Liver (tissue), 9 donors: ENCODE data around the gene PCED1B. TPM values are rescaled to one million over a fixed set of nuclear protein-coding genes. Genes with fewer than 3 reads are reported as not detected.

Source experiments
- DNase-seq: peaks from one replicate; pipeline ENCODE4 v3.0.0-alpha.2; 2017; ENCODE audit warnings: low spot score
- H3K27ac ChIP-seq, 2 donors: one replicate each; pipeline ENCODE4 v1.7.0; 2013; ENCODE audit warnings: inconsistent platforms in 2 of 2, low read length in 2 of 2, control low read depth in 1 of 2, low read depth in 1 of 2, mild to moderate bottlenecking in 1 of 2
- H3K27me3 ChIP-seq, 4 donors: one replicate each; pipeline versions ENCODE4 v1.6.1 to v1.7.0; 2013; ENCODE audit warnings: low read length in 3 of 4, inconsistent platforms in 1 of 4, mild to moderate bottlenecking in 1 of 4, moderate library complexity in 1 of 4; ENCODE audit not compliant: control insufficient read depth in 4 of 4, insufficient read depth in 4 of 4
- H3K36me3 ChIP-seq, 4 donors: one replicate each; pipeline versions ENCODE4 v1.6.1 to v1.7.0; 2013; ENCODE audit warnings: low read length in 3 of 4, mild to moderate bottlenecking in 3 of 4, low read depth in 1 of 4, moderate library complexity in 1 of 4; ENCODE audit not compliant: control insufficient read depth in 4 of 4, insufficient read depth in 3 of 4
- H3K4me1 ChIP-seq, 4 donors: one replicate each; pipeline versions ENCODE4 v1.6.1 to v1.7.0; 2013; ENCODE audit warnings: low read length in 3 of 4, mild to moderate bottlenecking in 3 of 4, moderate library complexity in 1 of 4; ENCODE audit not compliant: control insufficient read depth in 4 of 4, insufficient read depth in 4 of 4
- H3K4me3 ChIP-seq, 3 donors: one replicate each; pipeline versions ENCODE4 v1.6.1 to v1.7.0; 2013; ENCODE audit warnings: low read length in 3 of 3, control low read depth in 1 of 3, low read depth in 1 of 3, mild to moderate bottlenecking in 1 of 3
- H3K9ac ChIP-seq, 2 donors: one replicate each; pipeline ENCODE4 v1.7.0; 2013; ENCODE audit warnings: low read length in 2 of 2, mild to moderate bottlenecking in 2 of 2, moderate library complexity in 2 of 2, control low read depth in 1 of 2, low read depth in 1 of 2
- H3K9me3 ChIP-seq, 4 donors: one replicate each; pipeline versions ENCODE4 v1.6.1 to v1.7.0; 2013; ENCODE audit warnings: low read length in 3 of 4; ENCODE audit not compliant: control insufficient read depth in 4 of 4
- FOXA2 ChIP-seq: IDR thresholded peaks from 2 replicates; pipeline ENCODE4 v1.6.1; 2016; ENCODE audit warnings: antibody characterized with exemption
- GABPA ChIP-seq, 2 donors: IDR thresholded peaks in 1 of 2; conservative IDR thresholded peaks in 1 of 2; 2 replicates each; pipeline ENCODE4 v1.6.1; 2016; ENCODE audit warnings: antibody characterized with exemption in 2 of 2, mild to moderate bottlenecking in 1 of 2, moderate library complexity in 1 of 2
- HNF4A ChIP-seq, 2 donors: conservative IDR thresholded peaks; 2 replicates each; pipeline ENCODE4 v1.6.1; 2016; ENCODE audit warnings: antibody characterized with exemption in 2 of 2, mild to moderate bottlenecking in 2 of 2
- HNF4G ChIP-seq: IDR thresholded peaks from 2 replicates; pipeline ENCODE4 v1.6.1; 2016; ENCODE audit warnings: antibody characterized with exemption
- JUND ChIP-seq, 2 donors: IDR thresholded peaks; 2 replicates each; pipeline ENCODE4 v1.6.1; 2016; ENCODE audit warnings: antibody characterized with exemption in 2 of 2
- RAD21 ChIP-seq, 2 donors: IDR thresholded peaks; 2 replicates each; pipeline ENCODE4 v1.6.1; 2016; ENCODE audit warnings: antibody characterized with exemption in 2 of 2, mild to moderate bottlenecking in 2 of 2
- RXRA ChIP-seq, 2 donors: IDR thresholded peaks; 2 replicates each; pipeline ENCODE4 v1.6.1; 2017 to 2018; ENCODE audit warnings: antibody characterized with exemption in 2 of 2, mild to moderate bottlenecking in 1 of 2
- SP1 ChIP-seq: IDR thresholded peaks from 2 replicates; pipeline ENCODE4 v1.6.1; 2018; ENCODE audit warnings: antibody characterized with exemption, mild to moderate bottlenecking
- YY1 ChIP-seq: IDR thresholded peaks from 2 replicates; pipeline ENCODE4 v1.6.1; 2016; ENCODE audit warnings: antibody characterized with exemption, mild to moderate bottlenecking
- WGBS: extraction: QIAGEN DNeasy Blood & Tissue Kit; methylation state at CpG from one replicate; pipeline ENCODE4 v1.1.7; 2013; 5-methylcytosine and 5-hydroxymethylcytosine counted together
- polyA plus RNA-seq, 2 donors: library from polyadenylated mRNA; stranded (reverse) in 1 of 2; unstranded in 1 of 2; fragments of 200-250 nt in 1 of 2; fragments of >200 nt in 1 of 2; fragmentation: Nextera tagmentation in 1 of 2; extraction: Ambion mirVana in 1 of 2; gene quantifications; one replicate each; pipeline versions ENCODE4 v1.2.1 to v1.2.3, GENCODE V29; 2013 to 2015
- total RNA-seq, 2 donors: library from RNA; depleted of rRNA; stranded (reverse); fragments of >200 nt; gene quantifications; one replicate each; pipeline ENCODE4 v1.2.3, GENCODE V29; 2014
- TF ChIP-seq, protein P1 (sequence below): IDR thresholded peaks from 2 replicates; pipeline ENCODE4 v1.6.1; 2016; ENCODE audit warnings: antibody characterized with exemption, mild to moderate bottlenecking
- TF ChIP-seq, protein P2 (sequence below): fragments of 150-350 bp; IDR thresholded peaks from 2 replicates; pipeline ENCODE4 v1.5.1; 2017; ENCODE audit warnings: improper control_type of control experiment, low read depth, low read length; ENCODE audit not compliant: missing input control
- TF ChIP-seq, protein P3 (sequence below): IDR thresholded peaks from 2 replicates; pipeline ENCODE4 v1.6.1; 2016; ENCODE audit warnings: antibody characterized with exemption
- TF ChIP-seq, protein P4 (sequence below): IDR thresholded peaks from 2 replicates; pipeline ENCODE4 v1.6.1; 2016; ENCODE audit warnings: antibody characterized with exemption
- TF ChIP-seq, protein P5 (sequence below): IDR thresholded peaks from 2 replicates; pipeline ENCODE4 v1.6.1; 2016; ENCODE audit warnings: antibody characterized with exemption
- donor health status: healthy.
- donor health status: healthy.
- donor health status: healthy.
- donor health status: healthy.
- donor health status: healthy.

The PCED1B gene
- total and polyA plus RNA-seq, 4 donors = 0.51 to 1.8 (median 1.1) TPM

DNA sequence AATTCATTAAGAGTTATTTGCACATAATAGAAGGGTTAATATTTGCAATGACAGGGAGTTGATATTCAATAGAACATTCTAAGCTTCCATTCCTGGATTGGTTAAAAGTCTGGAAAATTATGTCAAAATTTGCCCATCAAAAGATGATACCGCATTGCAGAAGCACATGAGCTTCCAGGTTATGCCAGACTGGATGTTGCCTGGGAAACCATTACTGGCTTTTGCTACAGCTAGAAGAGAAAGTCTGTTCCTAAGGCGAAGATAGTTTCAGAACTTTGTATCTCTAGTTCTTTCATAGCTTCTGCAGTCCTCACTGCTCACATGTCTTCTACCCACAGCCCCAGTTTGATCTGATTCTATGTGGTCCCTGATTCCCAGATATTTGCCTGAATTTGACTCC is 122.8 kb downstream of the PCED1B start:
- WGBS = 91% methylated on average over 2 of the region's 2 CpGs
- Histone ChIP-seq H3K4me3 (no peak overlapping the region), H3K4me1 (no peaks in the 10 kb centered on the region), H3K9ac (no peak overlapping the region), H3K27me3 (no peaks in the 10 kb centered on the region), H3K9me3 (no peaks in the 10 kb centered on the region), H3K36me3 (no peaks in the 10 kb centered on the region), H3K27ac (no peak overlapping the region)
- no peak for DNase-seq
- TF ChIP-seq, protein P1, sequence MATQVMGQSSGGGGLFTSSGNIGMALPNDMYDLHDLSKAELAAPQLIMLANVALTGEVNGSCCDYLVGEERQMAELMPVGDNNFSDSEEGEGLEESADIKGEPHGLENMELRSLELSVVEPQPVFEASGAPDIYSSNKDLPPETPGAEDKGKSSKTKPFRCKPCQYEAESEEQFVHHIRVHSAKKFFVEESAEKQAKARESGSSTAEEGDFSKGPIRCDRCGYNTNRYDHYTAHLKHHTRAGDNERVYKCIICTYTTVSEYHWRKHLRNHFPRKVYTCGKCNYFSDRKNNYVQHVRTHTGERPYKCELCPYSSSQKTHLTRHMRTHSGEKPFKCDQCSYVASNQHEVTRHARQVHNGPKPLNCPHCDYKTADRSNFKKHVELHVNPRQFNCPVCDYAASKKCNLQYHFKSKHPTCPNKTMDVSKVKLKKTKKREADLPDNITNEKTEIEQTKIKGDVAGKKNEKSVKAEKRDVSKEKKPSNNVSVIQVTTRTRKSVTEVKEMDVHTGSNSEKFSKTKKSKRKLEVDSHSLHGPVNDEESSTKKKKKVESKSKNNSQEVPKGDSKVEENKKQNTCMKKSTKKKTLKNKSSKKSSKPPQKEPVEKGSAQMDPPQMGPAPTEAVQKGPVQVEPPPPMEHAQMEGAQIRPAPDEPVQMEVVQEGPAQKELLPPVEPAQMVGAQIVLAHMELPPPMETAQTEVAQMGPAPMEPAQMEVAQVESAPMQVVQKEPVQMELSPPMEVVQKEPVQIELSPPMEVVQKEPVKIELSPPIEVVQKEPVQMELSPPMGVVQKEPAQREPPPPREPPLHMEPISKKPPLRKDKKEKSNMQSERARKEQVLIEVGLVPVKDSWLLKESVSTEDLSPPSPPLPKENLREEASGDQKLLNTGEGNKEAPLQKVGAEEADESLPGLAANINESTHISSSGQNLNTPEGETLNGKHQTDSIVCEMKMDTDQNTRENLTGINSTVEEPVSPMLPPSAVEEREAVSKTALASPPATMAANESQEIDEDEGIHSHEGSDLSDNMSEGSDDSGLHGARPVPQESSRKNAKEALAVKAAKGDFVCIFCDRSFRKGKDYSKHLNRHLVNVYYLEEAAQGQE = no peak
- TF ChIP-seq HNF4A (conservative IDR thresholded peaks at IDR 0.05) = no peak
- TF ChIP-seq, protein P2, sequence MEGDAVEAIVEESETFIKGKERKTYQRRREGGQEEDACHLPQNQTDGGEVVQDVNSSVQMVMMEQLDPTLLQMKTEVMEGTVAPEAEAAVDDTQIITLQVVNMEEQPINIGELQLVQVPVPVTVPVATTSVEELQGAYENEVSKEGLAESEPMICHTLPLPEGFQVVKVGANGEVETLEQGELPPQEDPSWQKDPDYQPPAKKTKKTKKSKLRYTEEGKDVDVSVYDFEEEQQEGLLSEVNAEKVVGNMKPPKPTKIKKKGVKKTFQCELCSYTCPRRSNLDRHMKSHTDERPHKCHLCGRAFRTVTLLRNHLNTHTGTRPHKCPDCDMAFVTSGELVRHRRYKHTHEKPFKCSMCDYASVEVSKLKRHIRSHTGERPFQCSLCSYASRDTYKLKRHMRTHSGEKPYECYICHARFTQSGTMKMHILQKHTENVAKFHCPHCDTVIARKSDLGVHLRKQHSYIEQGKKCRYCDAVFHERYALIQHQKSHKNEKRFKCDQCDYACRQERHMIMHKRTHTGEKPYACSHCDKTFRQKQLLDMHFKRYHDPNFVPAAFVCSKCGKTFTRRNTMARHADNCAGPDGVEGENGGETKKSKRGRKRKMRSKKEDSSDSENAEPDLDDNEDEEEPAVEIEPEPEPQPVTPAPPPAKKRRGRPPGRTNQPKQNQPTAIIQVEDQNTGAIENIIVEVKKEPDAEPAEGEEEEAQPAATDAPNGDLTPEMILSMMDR = no peak
- TF ChIP-seq RXRA (IDR thresholded peaks at IDR 0.05) = no peak
- no peak for TF ChIP-seq HNF4G
- TF ChIP-seq, protein P3, sequence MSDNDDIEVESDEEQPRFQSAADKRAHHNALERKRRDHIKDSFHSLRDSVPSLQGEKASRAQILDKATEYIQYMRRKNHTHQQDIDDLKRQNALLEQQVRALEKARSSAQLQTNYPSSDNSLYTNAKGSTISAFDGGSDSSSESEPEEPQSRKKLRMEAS = no peak
- no peak for TF ChIP-seq YY1
- TF ChIP-seq SP1 = no peak
- TF ChIP-seq GABPA (IDR thresholded peaks at IDR 0.05 in 1 of 2, conservative IDR thresholded peaks at IDR 0.05 in 1 of 2) = no peak
- TF ChIP-seq, protein P4, sequence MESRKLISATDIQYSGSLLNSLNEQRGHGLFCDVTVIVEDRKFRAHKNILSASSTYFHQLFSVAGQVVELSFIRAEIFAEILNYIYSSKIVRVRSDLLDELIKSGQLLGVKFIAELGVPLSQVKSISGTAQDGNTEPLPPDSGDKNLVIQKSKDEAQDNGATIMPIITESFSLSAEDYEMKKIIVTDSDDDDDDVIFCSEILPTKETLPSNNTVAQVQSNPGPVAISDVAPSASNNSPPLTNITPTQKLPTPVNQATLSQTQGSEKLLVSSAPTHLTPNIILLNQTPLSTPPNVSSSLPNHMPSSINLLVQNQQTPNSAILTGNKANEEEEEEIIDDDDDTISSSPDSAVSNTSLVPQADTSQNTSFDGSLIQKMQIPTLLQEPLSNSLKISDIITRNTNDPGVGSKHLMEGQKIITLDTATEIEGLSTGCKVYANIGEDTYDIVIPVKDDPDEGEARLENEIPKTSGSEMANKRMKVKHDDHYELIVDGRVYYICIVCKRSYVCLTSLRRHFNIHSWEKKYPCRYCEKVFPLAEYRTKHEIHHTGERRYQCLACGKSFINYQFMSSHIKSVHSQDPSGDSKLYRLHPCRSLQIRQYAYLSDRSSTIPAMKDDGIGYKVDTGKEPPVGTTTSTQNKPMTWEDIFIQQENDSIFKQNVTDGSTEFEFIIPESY = no peak
- no peak for TF ChIP-seq RAD21 (IDR thresholded peaks at IDR 0.05)
- no peak for TF ChIP-seq JUND (IDR thresholded peaks at IDR 0.05)
- TF ChIP-seq, protein P5, sequence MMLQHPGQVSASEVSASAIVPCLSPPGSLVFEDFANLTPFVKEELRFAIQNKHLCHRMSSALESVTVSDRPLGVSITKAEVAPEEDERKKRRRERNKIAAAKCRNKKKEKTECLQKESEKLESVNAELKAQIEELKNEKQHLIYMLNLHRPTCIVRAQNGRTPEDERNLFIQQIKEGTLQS = no peak

DNA sequence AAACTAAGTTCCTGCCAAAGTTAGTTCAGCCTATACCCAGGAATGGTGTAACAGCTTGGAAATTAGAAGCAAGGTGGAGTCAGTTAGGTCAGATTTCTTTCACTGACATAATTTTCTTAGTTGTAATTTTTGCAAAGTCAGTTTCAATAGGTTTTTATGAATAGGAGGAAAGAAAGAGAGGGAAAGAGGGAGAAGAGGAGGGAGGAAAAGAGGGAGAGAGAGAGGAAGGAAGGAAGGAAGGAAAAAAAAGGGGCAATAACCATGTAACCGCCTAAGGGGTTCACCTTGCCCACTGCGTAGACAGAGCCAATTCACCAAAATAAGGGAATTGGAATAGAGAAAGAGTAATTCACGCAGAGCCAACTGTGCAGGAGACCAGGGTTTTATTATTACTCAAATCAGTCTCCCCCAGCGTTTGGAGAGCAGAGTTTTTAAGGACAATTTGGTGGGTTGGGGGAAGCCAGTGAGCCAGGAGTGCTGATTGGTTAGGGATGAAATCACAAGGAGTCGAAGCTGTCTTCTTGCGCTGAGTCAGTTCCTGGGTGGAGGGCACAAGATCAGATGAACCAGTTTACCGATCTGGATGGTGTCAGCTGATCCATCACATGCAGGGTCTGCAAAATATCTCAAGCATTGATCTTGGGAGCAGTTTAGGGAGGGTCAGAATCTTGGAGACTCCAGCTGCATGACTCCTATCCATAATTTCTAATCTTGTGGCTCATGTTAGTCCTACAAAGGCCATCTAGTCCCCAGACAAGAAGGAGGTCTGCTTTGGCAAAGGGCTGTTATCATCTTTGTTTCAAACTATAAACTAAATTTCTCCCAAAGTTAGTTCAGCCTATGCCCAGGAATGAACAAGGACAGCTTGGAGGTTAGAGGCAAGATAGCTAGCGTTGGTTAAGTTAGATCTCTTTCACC is 126.4 kb downstream of the PCED1B start:
- no peak overlapping the region for H3K9ac ChIP-seq
- H3K27me3 ChIP-seq = no peaks in the 10 kb centered on the region
- no peaks in the 10 kb centered on the region for H3K9me3 ChIP-seq
- no peak overlapping the region for H3K4me3 ChIP-seq
- no peaks in the 10 kb centered on the region for H3K36me3 ChIP-seq
- no peak overlapping the region for H3K27ac ChIP-seq
- TF ChIP-seq, protein P3 = no peak
- TF ChIP-seq, protein P5 = no peak
- TF ChIP-seq FOXA2 (no peak), YY1 (no peak)
- H3K4me1 ChIP-seq = no peaks in the 10 kb centered on the region
- WGBS = 78% methylated on average over 8 of the region's 8 CpGs
- no peak for DNase-seq
